Erythroblast (primary cell): Measurements from ENCODE around the gene MICAL3.

Experiments used
- GATA1 ChIP-seq: IDR thresholded peaks from 2 replicates; pipeline ENCODE4 v1.6.1; 2011; ENCODE audit warnings: low read depth, mild to moderate bottlenecking, control low read depth, low read length, moderate library complexity
- POLR2A ChIP-seq: IDR thresholded peaks from 2 replicates; pipeline ENCODE4 v1.6.1; 2011; ENCODE audit warnings: mild to moderate bottlenecking, low read length

- TF ChIP-seq POLR2A: no peak
- TF ChIP-seq GATA1: no peak
Observed at GRCh38 chr22:17783773-17784480, 240.4 kb downstream of the MICAL3 start.
